Measurements from ENCODE around the gene PLIN4. TPM values are rescaled to one million over a fixed set of nuclear protein-coding genes. Genes with fewer than 3 reads are reported as not detected.

PLIN4 gene
- total and polyA plus RNA-seq, 9 of the 15 experiments (the other 6 are each of a cell fraction or from before 2014, with no cell fraction given) = 0.04 to 0.16 (median 0.07) TPM; not detected in 3

- TF ChIP-seq, protein P1, sequence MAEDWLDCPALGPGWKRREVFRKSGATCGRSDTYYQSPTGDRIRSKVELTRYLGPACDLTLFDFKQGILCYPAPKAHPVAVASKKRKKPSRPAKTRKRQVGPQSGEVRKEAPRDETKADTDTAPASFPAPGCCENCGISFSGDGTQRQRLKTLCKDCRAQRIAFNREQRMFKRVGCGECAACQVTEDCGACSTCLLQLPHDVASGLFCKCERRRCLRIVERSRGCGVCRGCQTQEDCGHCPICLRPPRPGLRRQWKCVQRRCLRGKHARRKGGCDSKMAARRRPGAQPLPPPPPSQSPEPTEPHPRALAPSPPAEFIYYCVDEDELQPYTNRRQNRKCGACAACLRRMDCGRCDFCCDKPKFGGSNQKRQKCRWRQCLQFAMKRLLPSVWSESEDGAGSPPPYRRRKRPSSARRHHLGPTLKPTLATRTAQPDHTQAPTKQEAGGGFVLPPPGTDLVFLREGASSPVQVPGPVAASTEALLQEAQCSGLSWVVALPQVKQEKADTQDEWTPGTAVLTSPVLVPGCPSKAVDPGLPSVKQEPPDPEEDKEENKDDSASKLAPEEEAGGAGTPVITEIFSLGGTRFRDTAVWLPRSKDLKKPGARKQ (CRISPR knock-in tag; IDR thresholded peaks at IDR 0.05) = no peak
- peak; percentile 57; the same call in 1 of the 2 replicates for TF ChIP-seq SMC3 (conservative IDR thresholded peaks at IDR 0.05; ENCODE audit: insufficient read depth, low read depth, low read length)
- TF ChIP-seq, protein P2, sequence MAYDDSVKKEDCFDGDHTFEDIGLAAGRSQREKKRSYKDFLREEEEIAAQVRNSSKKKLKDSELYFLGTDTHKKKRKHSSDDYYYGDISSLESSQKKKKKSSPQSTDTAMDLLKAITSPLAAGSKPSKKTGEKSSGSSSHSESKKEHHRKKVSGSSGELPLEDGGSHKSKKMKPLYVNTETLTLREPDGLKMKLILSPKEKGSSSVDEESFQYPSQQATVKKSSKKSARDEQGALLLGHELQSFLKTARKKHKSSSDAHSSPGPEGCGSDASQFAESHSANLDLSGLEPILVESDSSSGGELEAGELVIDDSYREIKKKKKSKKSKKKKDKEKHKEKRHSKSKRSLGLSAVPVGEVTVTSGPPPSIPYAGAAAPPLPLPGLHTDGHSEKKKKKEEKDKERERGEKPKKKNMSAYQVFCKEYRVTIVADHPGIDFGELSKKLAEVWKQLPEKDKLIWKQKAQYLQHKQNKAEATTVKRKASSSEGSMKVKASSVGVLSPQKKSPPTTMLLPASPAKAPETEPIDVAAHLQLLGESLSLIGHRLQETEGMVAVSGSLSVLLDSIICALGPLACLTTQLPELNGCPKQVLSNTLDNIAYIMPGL (CRISPR knock-in tag; IDR thresholded peaks at IDR 0.05) = 0 out of 2 replicates have a peak, but pooled peaks have one; percentile 40
- TF ChIP-seq COPS2 (conservative IDR thresholded peaks at IDR 0.05) = no peak
- peak; percentile 2 for TF ChIP-seq CHD4 (IDR thresholded peaks at IDR 0.05; ENCODE audit: insufficient read depth, insufficient replicate concordance, low read depth, low read length, poor library complexity, severe bottlenecking)
- peak; percentile 29; the same call in 1 of the 2 replicates for TF ChIP-seq CEBPG (CRISPR knock-in tag; IDR thresholded peaks at IDR 0.05)
- TF ChIP-seq CEBPG (tag; conservative IDR thresholded peaks at IDR 0.05 in 1 of 2, IDR thresholded peaks at IDR 0.05 in 1 of 2) = no peak
- no peak for TF ChIP-seq GTF2F1 (IDR thresholded peaks at IDR 0.05; ENCODE audit: low read depth, low read length)
- no peak for TF ChIP-seq TCFL5 (CRISPR knock-in tag; conservative IDR thresholded peaks at IDR 0.05)
- no peak for TF ChIP-seq ZMIZ1 (IDR thresholded peaks at IDR 0.05; ENCODE audit: low read depth in 2 of 2, low read length in 2 of 2)
- no peak for TF ChIP-seq FOXK2 (conservative IDR thresholded peaks at IDR 0.05 in 1 of 2, IDR thresholded peaks at IDR 0.05 in 1 of 2; ENCODE audit: low read depth in 2 of 2)
- no peak for TF ChIP-seq WHSC1 (IDR thresholded peaks at IDR 0.05; ENCODE audit: low read length)
- no peak for TF ChIP-seq BDP1 (IDR thresholded peaks at IDR 0.05; ENCODE audit: insufficient read depth, insufficient read length)
- TF ChIP-seq, protein P3, sequence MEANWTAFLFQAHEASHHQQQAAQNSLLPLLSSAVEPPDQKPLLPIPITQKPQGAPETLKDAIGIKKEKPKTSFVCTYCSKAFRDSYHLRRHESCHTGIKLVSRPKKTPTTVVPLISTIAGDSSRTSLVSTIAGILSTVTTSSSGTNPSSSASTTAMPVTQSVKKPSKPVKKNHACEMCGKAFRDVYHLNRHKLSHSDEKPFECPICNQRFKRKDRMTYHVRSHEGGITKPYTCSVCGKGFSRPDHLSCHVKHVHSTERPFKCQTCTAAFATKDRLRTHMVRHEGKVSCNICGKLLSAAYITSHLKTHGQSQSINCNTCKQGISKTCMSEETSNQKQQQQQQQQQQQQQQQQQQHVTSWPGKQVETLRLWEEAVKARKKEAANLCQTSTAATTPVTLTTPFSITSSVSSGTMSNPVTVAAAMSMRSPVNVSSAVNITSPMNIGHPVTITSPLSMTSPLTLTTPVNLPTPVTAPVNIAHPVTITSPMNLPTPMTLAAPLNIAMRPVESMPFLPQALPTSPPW (CRISPR knock-in tag; IDR thresholded peaks at IDR 0.05) = no peak; the same call in 1 of the 2 replicates
- no peak for TF ChIP-seq NRF1 (conservative IDR thresholded peaks at IDR 0.05 in 1 of 2, IDR thresholded peaks at IDR 0.05 in 1 of 2)
Measured at GRCh38 chr19:4557971-4558941, 40.0 kb upstream of the PLIN4 start (continued).

All from K562 (cell line).